NCI-H2171 (cell line): ENCODE results near the gene EDN2.
A peak's percentile ranks its signal among the peaks of the same experiment; 100 is the strongest.

ENCODE experiments used
- DNase-seq: peaks from one replicate; lab custom pipeline; 2025; lab: John Stamatoyannopoulos, UW

The EDN2 gene

DNA sequence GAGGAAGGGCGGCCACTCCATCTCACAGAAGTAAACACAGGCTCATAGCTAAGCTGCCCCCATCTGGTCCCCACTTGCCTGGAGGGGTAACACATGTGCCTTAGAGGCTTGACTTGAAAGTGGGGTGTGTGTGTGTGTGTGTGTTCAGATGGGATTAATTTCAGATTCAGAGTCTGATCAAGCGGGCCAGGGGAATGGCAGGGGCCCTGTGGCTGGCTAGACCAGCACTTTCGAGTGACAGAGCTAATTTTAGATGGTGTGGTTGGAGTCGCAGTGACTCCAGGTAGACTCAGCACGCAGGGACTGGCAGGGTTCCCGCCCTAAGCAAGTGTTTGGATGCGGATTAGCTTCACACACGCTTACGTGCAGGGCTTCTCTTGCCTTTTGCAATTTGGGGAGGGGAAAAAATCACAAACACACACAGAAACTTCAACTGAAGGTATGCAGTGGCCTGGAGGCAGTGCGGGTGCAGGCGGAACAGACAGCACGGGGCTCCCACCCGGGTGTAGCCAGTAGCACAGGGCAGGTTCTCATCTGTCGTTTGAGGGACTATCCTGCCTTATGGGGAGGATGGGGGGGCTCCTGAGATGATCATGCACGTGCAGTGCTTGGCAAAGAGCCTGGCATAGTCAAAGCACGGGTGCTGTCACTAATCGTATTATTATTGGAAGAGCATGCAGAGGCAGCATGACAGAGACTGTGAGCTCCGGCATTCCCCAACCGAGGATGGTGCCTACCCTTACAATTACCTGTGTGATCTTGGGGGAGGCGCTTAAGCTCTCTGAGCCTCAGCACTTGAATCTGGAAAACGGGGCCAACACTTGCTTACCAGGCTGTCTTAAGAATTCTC lies 1.3 kb downstream of the EDN2 start:
- peak; percentile 74 for DNase-seq

DNA sequence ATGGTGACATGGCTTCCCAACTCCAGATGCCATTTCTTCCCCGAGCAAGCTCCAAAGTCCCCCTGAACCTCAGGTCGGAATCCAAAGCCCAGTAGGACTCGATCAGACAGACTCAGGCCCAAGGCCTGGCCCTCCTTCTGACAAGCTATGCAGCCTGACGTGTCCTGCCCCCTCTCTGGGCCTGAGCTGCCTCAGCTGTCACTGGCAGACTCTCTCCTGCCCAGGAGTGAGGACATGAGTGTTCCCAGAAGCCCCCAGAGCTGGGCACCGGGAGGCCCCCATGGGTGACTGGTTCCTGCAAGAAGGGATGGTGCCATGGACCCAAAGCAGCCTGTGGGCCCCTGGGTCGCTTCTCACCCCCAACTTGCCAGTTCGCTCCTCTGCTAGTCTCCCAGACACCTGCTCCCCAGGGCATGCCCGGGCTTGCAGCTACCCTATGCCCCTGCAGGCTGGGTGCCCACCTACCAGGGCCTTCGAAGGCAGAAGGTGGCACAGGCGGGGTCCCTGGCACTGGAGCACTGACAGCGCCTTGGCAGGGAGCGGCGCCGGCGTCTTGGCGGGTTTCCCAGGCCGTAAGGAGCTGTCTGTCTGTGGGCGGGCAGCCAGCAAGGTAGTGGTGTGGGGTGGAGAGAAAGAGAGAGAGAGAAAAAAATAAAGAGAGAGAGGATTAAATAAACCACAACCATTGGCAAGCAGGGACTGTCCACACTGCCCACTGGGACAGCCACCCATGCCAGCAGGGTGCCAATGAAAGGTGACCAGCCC lies 2.3 kb downstream of the EDN2 start:
- DNase-seq: peak; percentile 84

DNA sequence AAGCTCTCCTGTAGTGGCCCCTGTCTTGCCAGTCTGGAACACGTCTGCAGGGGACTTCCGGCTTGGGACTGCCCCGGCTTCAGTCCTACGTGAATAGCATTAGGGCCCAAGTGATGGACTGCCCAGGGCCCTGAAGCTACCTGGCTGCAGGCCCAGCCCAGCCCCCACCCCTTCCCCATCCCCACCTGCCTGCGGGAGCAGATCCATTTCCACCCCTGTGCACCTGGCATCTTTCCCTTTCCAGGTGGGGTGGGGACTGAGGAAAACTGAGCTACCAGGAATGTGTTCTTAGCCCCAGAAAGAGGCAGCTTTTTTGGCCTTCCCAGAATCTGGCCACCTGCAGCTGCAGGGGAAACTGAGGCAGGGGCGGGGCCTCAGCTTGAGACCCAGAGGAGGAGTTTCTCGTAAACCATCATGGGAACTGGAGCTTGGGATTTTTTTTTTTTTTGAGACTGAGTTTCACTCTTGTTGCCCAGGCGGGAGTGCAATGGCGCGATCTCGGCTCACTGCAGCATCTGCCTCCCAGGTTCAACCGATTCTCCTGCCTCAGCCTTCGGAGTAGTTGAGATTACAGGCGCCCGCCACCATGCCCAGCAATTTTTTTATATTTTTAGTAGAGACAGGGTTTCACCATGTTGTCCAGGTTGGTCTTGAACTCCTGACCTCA lies 3.2 kb downstream of the EDN2 start:
- DNase-seq: peak; percentile 43

DNA sequence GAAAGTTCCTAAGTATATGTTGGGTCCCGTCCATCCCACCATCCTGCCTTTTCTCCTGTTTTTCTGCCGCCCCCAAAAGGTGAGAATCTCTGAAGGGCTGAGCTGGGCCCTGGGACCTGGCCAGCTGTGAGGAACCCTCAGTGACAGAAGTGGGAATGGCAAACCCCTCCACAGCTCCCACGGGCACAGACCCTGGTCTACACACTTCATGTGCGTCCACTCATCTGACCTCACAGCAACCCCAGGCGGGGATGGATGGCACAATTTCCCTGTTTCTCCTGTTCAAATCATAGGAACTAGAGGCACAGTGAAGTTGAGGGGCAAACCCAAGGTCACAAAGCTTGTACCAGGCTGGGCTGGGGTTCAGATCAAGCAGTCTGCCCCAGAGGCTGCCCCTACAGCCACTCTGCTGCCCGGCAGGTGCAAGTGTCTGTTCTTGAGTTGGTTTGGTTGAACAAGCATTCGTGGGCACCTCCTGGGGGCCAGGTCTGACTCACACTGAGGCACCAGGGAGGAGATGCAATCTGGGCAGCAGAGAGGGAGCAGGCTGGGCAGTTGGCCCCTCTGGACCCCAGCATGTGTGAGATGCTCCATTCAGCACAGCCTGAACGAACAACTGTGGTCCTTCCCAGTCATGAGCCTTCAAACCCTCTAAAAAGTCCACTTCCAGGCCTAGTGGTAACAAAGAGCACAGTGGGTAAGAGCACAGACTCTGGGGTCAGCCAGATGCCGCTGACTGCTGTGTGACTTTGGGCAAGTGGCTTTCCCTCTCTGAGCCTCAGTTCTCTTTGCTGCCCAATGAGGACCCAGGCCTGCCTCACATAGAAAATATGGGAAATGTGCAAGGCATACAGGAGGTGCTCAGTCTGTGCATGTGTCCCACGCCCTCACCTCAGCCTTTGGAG lies 4.0 kb downstream of the EDN2 start:
- DNase-seq: no peak

DNA sequence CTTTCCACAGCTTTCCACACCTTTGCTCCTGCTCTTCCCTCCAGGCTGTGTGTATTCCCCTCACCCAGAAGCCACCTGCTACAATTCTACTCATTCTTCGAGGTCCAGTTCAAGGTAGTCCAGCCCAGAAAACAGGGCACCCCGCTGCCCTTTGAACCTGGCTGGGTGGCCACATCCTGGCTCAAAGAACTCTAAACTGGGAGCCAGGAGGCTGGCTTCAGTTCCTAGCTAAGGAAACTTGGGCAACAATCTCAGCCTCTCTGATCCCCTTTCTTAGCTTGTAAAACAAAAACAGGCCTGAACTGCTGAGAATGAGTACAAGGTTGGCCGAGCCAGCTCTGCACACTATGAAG lies 4.7 kb downstream of the EDN2 start:
- DNase-seq: no peak

DNA sequence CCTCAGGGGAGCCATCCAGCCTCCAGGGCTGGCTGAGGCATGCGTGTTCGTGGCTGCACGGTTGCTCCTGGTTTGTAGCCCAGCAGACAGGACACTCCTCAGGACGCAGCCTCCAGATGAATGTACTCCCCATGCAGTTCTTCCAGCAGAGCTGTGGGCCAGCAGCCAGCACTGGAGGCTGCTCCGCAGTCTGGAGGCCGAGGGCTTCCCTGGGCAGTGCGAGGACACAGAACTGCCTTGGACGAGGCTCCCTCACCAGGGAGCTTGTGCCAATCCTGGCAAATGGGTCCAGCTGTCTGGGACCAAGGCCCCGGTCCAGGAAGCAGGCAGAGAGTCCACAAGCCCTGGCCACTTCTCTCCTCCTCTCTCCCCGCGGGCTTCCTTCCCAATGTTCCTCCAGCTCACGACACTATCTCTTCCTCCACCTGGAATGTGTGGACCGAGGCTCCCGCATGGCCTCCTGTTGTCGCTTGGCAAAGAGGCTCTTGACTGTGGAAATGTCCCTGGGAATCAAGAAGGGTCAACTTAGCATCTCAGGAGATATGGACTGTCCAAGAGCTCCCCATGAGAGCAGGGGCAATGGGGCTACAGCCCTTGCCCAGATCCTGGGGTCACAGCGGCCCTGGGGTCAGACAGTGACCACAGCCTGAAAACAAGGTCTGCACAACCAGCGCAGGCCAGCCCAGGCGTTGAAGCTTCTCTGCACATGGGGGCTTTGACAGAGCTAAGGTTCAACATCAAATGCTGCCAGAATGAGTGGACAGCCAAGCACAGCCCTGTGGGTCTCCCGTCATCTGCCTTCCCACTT lies 5.3 kb downstream of the EDN2 start:
- DNase-seq: no peak

DNA sequence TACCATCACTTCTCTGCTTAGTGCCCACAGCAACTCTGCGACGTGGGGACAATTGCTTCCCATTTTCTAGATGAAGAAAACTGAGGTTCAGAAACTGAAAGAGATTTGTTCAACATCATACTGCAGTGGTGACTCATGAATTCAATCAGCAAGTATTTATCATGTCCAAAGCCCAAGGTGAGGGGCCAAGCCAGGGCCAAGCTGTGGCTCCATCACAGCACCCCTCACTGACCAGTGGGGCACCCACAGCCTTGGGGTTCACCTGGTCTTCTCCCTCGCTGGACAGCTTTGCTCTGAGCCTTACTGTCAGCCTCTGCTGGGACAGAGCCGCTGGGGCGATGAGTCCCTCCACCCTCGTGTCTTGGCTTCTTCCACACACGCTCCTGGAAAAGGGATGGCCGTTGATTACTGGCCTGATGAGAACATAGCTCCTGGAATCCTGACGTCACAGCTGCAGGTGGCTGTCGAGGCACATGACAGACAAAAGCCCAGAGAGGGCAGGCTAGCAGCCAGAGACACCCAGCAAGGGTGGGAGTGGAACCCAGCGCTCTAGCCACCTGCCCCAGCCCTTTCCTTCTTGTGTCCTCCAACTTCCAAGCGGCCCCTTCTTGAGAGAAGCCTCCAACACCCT lies 6.2 kb downstream of the EDN2 start:
- DNase-seq: no peak

DNA sequence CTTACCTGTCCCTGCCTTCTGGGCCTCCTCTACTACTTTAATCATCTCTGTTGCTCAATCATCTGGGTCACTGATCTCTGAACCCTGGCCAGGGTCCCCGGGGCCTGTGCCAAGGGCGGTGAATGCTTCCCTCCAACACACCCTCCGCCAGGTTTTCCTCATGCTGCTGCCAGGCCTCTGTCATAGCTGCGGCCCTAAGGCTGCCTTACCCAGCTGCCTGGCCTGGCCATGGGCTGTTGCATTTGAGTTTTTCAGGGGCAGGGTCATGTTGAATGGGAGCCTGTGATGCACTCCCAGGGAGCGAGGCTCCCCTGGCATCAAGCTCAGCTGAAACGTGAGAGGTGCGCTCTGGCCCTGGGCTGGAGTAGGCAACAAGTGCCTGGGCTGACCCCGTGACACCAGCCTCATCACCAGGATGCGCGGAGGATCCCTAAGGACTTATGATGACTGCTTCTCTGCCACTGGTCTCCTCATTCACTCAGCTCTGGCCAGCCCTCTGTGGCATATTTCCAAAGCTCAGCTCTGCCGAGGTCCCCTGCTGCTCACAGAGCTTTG lies 7.6 kb downstream of the EDN2 start:
- no peak for DNase-seq

DNA sequence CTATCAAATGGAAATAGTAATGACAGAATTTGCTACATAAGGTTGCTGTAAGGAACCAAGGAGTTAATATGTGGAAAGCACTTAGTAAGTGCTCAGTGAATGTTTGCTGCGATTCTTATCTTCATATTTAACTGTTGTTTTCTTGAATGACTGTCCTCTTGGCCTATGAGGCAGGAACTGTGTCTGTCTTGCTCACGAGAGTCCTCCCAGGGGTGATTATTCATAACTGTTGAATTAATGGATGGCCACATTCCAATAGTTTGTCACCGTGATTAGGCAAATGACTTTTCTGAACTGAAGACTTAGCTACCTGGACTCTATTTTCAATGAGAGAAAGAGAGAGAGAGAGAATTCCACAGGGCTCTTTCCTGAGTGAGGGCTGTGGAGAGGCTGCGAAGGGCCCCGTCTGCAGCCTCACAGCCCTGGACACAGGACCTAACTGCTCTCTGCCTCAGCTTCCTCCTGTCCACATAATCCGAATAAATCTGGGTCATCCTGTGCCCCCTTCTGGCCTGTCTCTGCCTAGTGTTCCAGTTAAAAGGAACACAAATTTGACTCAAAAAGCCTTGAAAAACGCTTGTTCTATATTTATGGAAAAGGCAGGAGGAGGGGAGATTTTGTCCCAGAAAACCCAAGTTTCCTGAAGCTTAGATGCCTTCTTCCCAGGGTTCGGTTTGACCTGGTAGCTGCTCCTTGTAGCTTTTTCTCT lies 8.5 kb downstream of the EDN2 start:
- no peak for DNase-seq

DNA sequence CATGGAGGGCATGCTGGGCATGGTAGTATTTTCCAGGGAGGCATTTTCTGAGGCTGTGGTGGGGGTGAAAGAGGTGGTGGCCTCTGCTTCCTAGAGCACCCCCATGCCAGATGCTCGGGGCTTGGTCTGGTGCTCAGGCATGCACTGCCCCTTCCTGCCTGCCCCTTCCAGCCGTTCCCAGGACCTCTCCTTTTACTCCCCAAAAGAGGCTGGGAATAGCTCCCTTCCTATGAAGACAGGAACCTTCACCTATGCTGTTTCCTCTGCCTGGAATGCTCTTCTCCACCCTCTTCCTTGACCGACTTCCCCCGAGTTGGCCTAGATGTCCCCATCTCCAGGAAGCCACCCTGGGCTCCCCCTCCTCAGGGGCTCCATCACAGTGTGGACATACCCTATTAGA lies 9.1 kb downstream of the EDN2 start:
- DNase-seq: no peak

DNA sequence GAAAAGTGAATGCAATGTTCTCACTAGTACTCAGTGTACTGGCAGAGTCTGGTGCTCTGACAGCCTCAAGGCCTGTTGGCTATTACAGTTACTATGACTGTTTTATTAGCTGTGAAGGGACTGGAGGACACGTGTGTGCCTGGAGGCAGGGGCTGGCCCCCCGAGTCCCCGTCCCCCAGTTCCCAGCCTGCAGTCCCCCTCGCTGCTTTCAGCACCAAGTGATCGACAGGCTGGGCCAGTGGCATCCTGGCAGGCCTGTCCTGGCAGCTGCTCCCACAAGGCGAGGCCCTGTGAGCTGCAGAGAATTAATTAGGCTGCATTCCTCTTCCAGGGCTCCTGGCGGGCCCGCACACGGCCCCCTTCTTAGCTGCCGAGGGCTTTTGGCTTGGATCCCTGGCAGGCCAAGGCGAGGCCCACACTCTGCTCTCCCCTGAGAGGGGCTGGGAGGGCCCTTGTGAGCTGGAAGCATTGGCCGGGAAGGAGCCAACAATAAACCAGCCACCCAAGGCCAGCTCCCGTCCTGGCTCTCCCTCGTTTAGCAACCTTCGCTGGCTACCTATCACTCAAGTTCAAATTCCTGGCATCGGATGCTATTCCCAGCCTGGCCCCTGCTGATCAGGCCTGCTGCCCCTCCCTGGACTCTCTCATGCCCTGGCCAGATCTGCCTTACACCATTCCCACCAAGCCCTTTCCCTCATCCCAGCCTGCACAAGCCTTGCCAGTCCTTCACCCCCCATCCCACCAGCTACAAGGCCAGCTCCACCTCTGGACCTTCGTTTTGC lies 9.8 kb downstream of the EDN2 start:
- DNase-seq: peak; percentile 37

DNA sequence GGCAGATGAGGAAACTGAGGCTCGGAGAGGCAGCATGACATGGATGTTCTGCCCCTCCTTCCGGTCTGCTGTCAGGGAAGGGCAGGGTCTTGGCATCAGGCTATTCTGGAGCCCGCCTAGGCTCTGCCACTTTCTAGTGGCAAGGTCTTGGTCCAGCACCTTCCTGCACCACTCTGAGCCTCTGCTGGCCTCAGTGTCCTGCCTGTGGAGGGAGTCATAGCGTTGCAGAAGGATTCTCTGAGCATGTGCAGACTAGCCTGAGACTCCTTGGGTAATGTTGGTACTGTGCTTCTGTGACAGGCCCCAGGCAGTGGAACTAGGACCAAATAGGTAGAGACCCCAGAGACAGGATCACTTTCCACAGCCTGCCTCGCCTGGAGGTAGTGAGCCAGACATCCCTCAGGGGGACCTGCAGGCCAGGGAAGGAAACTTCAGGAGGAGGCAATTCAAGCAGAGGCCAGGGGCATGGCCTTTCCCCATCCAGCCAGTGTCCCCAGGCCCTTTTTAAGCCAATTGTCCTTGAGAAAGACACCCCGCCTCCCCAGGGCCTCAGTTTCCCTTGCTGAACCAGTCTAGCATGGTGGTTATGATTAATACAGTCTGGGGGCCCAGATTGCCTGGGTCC lies 10.6 kb downstream of the EDN2 start:
- DNase-seq: no peak

DNA sequence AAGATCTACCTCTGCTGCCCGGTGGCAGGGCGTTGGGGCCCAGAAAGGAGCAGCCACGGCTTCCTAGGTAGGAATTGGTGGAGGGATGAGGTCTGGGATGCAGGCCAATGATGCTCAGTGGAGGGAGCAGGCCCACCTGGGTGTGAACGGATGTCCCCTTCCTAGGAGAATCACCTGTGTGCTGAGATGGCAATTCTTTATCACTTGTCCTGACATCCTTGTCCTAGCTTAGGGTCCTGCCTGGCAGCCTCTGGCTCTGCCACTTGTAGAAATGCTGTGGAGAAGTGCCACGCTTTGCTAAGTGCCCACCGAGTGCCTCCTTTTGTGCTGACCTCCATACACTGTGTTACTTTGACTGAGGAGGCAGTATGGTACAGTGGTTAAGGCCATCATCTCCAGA lies 12.8 kb downstream of the EDN2 start:
- DNase-seq: no peak

DNA sequence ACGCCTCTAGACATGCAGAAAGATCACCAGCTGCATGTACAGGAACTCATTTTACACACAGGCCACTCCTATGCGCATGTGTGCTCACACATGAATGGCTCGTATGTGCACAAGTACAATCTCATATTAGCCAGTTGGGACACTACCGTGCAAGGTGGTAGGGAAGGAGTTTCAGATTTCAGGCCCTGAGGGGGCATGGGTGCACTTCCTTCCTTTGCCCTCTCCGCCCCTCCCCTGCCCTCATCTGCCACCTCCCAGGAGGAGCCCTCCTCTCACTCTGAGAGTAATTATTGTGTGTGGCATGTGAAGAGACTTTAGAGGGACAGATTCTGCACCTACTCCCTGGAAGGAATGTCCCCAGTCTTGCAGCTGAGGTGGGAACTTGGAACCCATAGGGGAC lies 14.8 kb downstream of the EDN2 start:
- peak; percentile 57 for DNase-seq

DNA sequence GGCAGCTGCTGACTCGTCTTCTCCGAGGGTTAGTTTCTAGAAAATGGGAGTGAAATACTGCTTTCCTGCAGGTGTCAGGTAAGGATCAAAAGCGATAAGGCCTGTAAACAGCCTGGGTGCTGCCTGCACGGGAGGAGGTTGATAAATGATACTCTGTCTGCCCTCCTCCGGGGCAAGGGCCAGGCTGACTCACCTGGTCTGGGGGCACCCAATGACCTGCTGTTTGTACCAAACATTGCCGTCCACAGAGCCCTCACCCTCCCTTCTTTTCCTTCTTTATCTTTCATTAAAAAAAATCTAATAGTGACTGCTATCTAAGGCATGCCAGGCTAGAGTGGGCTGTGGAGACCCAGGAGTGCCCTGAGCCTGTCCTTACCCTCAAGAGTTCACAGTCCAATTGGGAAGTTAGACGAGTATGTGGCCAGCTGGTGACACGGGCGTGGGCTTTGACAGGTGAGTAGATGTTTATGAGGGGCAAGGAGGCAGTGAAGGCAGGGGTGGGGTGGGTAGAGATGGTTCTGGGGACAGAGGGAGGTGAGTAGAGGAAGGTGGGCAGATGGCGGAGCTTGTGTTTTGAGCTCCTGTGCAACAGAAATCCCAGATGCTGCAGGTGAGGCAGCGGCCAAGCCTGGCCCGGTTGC lies 16.2 kb downstream of the EDN2 start:
- DNase-seq: peak; percentile 61

DNA sequence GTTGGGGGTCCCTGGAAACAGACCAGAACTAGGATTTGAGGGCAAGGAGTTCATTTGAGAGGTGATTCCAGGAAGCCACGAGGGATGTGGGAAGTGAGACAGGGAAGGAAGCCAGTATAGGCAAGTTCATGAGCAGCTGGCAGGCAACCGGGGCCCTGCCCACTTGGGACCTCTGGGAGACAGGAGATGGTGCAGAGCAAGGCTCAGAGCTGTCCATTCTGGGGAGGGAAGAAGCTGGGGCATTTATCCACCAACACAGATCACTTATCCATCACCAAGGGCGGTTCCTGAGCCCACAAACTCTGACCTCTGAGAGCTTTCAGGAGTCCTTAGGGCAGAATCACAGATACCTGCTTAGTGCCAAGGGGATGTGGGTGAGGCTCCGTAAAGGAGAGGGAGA lies 16.8 kb downstream of the EDN2 start:
- peak; percentile 49 for DNase-seq

DNA sequence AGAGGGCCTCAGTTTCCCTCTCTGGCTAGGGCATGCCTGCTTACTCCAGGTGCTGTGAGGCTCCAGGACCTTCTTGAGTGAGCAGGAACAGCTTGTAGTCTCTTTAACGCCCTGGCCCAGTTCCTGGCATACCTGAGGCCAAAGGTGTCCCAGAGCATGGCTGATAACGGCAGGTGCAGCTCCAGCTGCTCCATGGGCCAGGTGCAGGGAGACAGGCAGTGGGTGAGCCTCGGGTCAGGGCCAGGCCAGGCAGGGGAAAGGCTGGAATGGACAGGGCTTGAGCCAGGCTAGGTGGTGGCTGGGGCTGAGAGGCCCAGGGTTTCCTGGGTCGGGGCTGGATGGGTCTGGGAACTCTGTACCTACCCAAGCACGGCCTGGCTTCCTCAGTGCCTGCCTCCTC lies 18.3 kb downstream of the EDN2 start:
- no peak for DNase-seq

DNA sequence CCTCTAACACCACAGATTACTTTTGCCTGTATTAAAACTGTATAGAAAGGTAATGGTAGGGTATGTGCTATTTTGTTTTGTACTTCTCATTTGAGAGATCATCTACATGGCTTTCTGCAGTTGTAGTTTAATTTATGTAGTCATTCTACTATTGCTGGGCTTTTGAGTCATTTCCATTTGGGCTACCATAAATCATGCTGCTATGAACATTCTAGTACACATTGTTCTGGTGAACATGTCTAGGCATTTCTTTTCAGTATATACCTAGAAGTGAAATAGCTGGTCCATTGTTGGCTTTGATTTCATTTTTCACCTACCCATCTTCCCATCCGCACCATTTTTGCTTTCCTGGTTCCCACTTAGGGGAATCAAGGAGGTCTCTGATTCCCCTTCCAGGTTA lies 18.7 kb downstream of the EDN2 start:
- no peak for DNase-seq
